HG03442 (cell line): ENCODE data around the gene ZNF804B.
A peak's percentile ranks its signal among the peaks of the same experiment; 100 is the strongest.

Experiments
- ATAC-seq: cut with Tn5 transposase; IDR thresholded peaks from one replicate; pipeline ENCODE4 v1.9.1; 2021; ENCODE audit warnings: mild to moderate bottlenecking, moderate library complexity; ENCODE audit not compliant: unreplicated experiment

ZNF804B gene

GRCh38 chr7:88965371-88965770 is 205.9 kb downstream of the ZNF804B start:
- no peak for ATAC-seq

GRCh38 chr7:88967432-88967831 is 207.9 kb downstream of the ZNF804B start:
- no peak for ATAC-seq

GRCh38 chr7:88969167-88969566 is 209.7 kb downstream of the ZNF804B start:
- ATAC-seq = no peak

GRCh38 chr7:88985295-88985694 is 225.8 kb downstream of the ZNF804B start:
- no peak for ATAC-seq

- no peak for ATAC-seq
These were observed 241.8 kb downstream of the ZNF804B start for GRCh38 chr7:89001306-89001705.

GRCh38 chr7:89002981-89003956 is 243.8 kb downstream of the ZNF804B start:
- ATAC-seq = peak; percentile 84

- ATAC-seq = no peak
These were observed 252.5 kb downstream of the ZNF804B start for GRCh38 chr7:89012016-89012415.

- no peak for ATAC-seq
These were observed 258.2 kb downstream of the ZNF804B start for GRCh38 chr7:89017695-89018094.

- ATAC-seq = no peak
These were observed 262.2 kb downstream of the ZNF804B start for GRCh38 chr7:89021741-89022140.

- ATAC-seq = no peak
These were observed 263.7 kb downstream of the ZNF804B start for GRCh38 chr7:89023206-89023605.

GRCh38 chr7:89023877-89024276 is 264.4 kb downstream of the ZNF804B start:
- no peak for ATAC-seq

GRCh38 chr7:89027781-89028180 is 268.3 kb downstream of the ZNF804B start:
- ATAC-seq = no peak

GRCh38 chr7:89028319-89028718 is 268.8 kb downstream of the ZNF804B start:
- no peak for ATAC-seq

GRCh38 chr7:89029864-89030263 is 270.4 kb downstream of the ZNF804B start:
- peak; percentile 42 for ATAC-seq

- ATAC-seq = no peak
These were observed 281.7 kb downstream of the ZNF804B start for GRCh38 chr7:89041240-89041639.

GRCh38 chr7:89042940-89043339 is 283.4 kb downstream of the ZNF804B start:
- ATAC-seq = no peak

- ATAC-seq = no peak
These were observed 289.5 kb downstream of the ZNF804B start for GRCh38 chr7:89049043-89049442.

- ATAC-seq = no peak
These were observed 293.6 kb downstream of the ZNF804B start for GRCh38 chr7:89053130-89053529.

- ATAC-seq = no peak
These were observed 294.9 kb downstream of the ZNF804B start for GRCh38 chr7:89054361-89054760.

GRCh38 chr7:89060234-89060633 is 300.7 kb downstream of the ZNF804B start:
- ATAC-seq = no peak

- ATAC-seq = no peak
These were observed 305.3 kb downstream of the ZNF804B start for GRCh38 chr7:89064831-89065230.

- ATAC-seq = no peak
These were observed 307.5 kb downstream of the ZNF804B start for GRCh38 chr7:89067048-89067447.

- no peak for ATAC-seq
These were observed 312.6 kb downstream of the ZNF804B start for GRCh38 chr7:89072081-89072480.
